Muscle of arm (tissue), 12 donors: ENCODE measurements around the gene ZG16. TPM values are rescaled to one million over a fixed set of nuclear protein-coding genes. Genes with fewer than 3 reads are reported as not detected.
"Not testable (repeated sequence)": the region's sequence is repeated elsewhere in the genome, so short reads cannot be mapped to it uniquely, and the experiment has no call there.

Experiments used
- DNase-seq: peaks from one replicate; pipeline ENCODE4 v3.0.0-alpha.2; 2013
- polyA plus RNA-seq, 12 donors: library from polyadenylated mRNA; unstranded; fragments of 120-200 nt; gene quantifications; one replicate each; pipeline ENCODE4 v1.2.1, GENCODE V29; 2013; ENCODE audit not compliant: insufficient read length in 12 of 12

The ZG16 gene
- polyA plus RNA-seq, 12 donors = 0.05 to 4.4 TPM; not detected in 10

GRCh38 chr16:29784157-29784556, 6.1 kb downstream of the ZG16 start:
- DNase-seq = no peak

GRCh38 chr16:29784901-29785500, 6.9 kb downstream of the ZG16 start:
- peak; percentile 42 for DNase-seq

- DNase-seq = not testable (repeated sequence)
Measured at GRCh38 chr16:29787155-29787554, 9.1 kb downstream of the ZG16 start.

- no peak for DNase-seq
Measured at GRCh38 chr16:29789775-29790182, 11.7 kb downstream of the ZG16 start.

GRCh38 chr16:29790183-29790948, 12.3 kb downstream of the ZG16 start, which contains the start of gene KIF22:
Gene KIF22 (plus strand): TSS chr16:29790751. CDS start chr16:29790760, 9 bp downstream.
- DNase-seq = peak; percentile 100

- DNase-seq = no peak
Measured at GRCh38 chr16:29790949-29791844, 13.1 kb downstream of the ZG16 start.

- no peak for DNase-seq
Measured at GRCh38 chr16:29791845-29792807, 14.1 kb downstream of the ZG16 start.

- not testable (repeated sequence) for DNase-seq
Measured at GRCh38 chr16:29793153-29793552, 15.1 kb downstream of the ZG16 start.

- DNase-seq = no peak
Measured at GRCh38 chr16:29794231-29794710, 16.2 kb downstream of the ZG16 start.

- no peak for DNase-seq
Measured at GRCh38 chr16:29802416-29802935, 24.4 kb downstream of the ZG16 start.

- DNase-seq = no peak
Measured at GRCh38 chr16:29804020-29804419, 26.0 kb downstream of the ZG16 start.

GRCh38 chr16:29804455-29805231, 26.6 kb downstream of the ZG16 start:
- no peak for DNase-seq

GRCh38 chr16:29805232-29806098, 27.4 kb downstream of the ZG16 start:
- DNase-seq = peak; percentile 96

- no peak for DNase-seq
Measured at GRCh38 chr16:29806099-29806579, 28.1 kb downstream of the ZG16 start, which contains the start of gene MAZ. Gene MAZ (plus strand): TSS chr16:29806529. CDS start chr16:29806702, 173 bp downstream.

GRCh38 chr16:29806641-29807425, 28.8 kb downstream of the ZG16 start:
- DNase-seq = no peak

- peak; percentile 86 for DNase-seq
Measured at GRCh38 chr16:29807426-29808218, 29.6 kb downstream of the ZG16 start.
